HL-60 (cell line): ENCODE measurements around the gene GNPTG.

ENCODE experiments used
- POLR2AphosphoS5 ChIP-seq: IDR thresholded peaks from 2 replicates; pipeline ENCODE4 v1.6.1; 2012; ENCODE audit warnings: low read depth
- SPI1 ChIP-seq: IDR thresholded peaks from 2 replicates; pipeline ENCODE4 v1.6.1; 2012; ENCODE audit warnings: low read depth, mild to moderate bottlenecking, borderline replicate concordance
- TF ChIP-seq, protein P1 (sequence below): IDR thresholded peaks from one replicate; pipeline ENCODE4 v1.5.1; 2011; ENCODE audit warnings: low read length, control low read depth, inconsistent platforms; ENCODE audit not compliant: insufficient read depth
- TF ChIP-seq, protein P2 (sequence below): IDR thresholded peaks from 2 replicates; pipeline ENCODE4 v1.6.1; 2012; ENCODE audit warnings: low read depth; ENCODE audit not compliant: insufficient replicate concordance

- TF ChIP-seq, protein P1, sequence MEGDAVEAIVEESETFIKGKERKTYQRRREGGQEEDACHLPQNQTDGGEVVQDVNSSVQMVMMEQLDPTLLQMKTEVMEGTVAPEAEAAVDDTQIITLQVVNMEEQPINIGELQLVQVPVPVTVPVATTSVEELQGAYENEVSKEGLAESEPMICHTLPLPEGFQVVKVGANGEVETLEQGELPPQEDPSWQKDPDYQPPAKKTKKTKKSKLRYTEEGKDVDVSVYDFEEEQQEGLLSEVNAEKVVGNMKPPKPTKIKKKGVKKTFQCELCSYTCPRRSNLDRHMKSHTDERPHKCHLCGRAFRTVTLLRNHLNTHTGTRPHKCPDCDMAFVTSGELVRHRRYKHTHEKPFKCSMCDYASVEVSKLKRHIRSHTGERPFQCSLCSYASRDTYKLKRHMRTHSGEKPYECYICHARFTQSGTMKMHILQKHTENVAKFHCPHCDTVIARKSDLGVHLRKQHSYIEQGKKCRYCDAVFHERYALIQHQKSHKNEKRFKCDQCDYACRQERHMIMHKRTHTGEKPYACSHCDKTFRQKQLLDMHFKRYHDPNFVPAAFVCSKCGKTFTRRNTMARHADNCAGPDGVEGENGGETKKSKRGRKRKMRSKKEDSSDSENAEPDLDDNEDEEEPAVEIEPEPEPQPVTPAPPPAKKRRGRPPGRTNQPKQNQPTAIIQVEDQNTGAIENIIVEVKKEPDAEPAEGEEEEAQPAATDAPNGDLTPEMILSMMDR, result no peak
- TF ChIP-seq, protein P2, sequence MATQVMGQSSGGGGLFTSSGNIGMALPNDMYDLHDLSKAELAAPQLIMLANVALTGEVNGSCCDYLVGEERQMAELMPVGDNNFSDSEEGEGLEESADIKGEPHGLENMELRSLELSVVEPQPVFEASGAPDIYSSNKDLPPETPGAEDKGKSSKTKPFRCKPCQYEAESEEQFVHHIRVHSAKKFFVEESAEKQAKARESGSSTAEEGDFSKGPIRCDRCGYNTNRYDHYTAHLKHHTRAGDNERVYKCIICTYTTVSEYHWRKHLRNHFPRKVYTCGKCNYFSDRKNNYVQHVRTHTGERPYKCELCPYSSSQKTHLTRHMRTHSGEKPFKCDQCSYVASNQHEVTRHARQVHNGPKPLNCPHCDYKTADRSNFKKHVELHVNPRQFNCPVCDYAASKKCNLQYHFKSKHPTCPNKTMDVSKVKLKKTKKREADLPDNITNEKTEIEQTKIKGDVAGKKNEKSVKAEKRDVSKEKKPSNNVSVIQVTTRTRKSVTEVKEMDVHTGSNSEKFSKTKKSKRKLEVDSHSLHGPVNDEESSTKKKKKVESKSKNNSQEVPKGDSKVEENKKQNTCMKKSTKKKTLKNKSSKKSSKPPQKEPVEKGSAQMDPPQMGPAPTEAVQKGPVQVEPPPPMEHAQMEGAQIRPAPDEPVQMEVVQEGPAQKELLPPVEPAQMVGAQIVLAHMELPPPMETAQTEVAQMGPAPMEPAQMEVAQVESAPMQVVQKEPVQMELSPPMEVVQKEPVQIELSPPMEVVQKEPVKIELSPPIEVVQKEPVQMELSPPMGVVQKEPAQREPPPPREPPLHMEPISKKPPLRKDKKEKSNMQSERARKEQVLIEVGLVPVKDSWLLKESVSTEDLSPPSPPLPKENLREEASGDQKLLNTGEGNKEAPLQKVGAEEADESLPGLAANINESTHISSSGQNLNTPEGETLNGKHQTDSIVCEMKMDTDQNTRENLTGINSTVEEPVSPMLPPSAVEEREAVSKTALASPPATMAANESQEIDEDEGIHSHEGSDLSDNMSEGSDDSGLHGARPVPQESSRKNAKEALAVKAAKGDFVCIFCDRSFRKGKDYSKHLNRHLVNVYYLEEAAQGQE, result no peak
- TF ChIP-seq SPI1, result no peak
- no peak for TF ChIP-seq POLR2AphosphoS5
Measured at GRCh38 chr16:1327619-1327947, 24.1 kb upstream of the GNPTG start.
